DOHH2 (cell line): ENCODE data around the gene CSAD.
"Not testable (repeated sequence)": the region's sequence is repeated elsewhere in the genome, so short reads cannot be mapped to it uniquely, and the experiment has no call there.

Experiments
- EZH2phosphoT487 ChIP-seq: fragments of 200-600 bp; sonication (generic); IDR thresholded peaks from 2 replicates; pipeline ENCODE4 v1.6.1; 2017; ENCODE audit warnings: borderline replicate concordance, mild to moderate bottlenecking, antibody characterized with exemption, low read length, moderate library complexity, mixed read lengths
- TF ChIP-seq, protein P1 (sequence below): fragments of 200-600 bp; sonication (generic); IDR thresholded peaks from one replicate; pipeline ENCODE4 v1.5.1; 2014; ENCODE audit warnings: antibody characterized with exemption, mild to moderate bottlenecking, low read depth, low read length; ENCODE audit not compliant: poor library complexity, severe bottlenecking

DNA sequence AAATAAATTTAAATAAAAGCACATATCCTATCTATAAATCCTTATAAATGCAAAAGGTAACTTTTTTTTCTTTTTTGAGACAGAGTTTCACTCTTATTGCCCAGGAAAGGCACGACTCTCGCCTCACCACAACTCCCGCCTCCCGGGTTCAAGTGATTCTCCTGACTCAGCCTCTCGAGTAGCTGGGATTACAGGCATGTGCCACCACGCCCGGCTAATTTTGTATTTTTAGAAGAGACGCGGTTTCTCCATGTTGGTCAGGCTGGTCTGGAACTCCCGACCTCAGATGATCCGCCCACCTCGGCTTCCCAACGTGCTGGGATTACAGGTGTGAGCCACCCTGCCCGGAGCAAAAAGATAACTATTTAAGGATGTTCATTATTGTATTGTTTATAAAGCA, 1.9 kb downstream of the CSAD start:
- TF ChIP-seq, protein P1, sequence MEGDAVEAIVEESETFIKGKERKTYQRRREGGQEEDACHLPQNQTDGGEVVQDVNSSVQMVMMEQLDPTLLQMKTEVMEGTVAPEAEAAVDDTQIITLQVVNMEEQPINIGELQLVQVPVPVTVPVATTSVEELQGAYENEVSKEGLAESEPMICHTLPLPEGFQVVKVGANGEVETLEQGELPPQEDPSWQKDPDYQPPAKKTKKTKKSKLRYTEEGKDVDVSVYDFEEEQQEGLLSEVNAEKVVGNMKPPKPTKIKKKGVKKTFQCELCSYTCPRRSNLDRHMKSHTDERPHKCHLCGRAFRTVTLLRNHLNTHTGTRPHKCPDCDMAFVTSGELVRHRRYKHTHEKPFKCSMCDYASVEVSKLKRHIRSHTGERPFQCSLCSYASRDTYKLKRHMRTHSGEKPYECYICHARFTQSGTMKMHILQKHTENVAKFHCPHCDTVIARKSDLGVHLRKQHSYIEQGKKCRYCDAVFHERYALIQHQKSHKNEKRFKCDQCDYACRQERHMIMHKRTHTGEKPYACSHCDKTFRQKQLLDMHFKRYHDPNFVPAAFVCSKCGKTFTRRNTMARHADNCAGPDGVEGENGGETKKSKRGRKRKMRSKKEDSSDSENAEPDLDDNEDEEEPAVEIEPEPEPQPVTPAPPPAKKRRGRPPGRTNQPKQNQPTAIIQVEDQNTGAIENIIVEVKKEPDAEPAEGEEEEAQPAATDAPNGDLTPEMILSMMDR: not testable (repeated sequence)
- not testable (repeated sequence) for TF ChIP-seq EZH2phosphoT487
